GM19372 (cell line): ENCODE results near the gene IFNL1.
"Not testable (repeated sequence)": the region's sequence is repeated elsewhere in the genome, so short reads cannot be mapped to it uniquely, and the experiment has no call there.

ENCODE experiments used
- ATAC-seq: cut with Tn5 transposase; IDR thresholded peaks from one replicate; pipeline ENCODE4 v1.9.1; 2021; ENCODE audit warnings: mild to moderate bottlenecking, low read depth, moderate library complexity; ENCODE audit not compliant: unreplicated experiment

The IFNL1 gene

DNA sequence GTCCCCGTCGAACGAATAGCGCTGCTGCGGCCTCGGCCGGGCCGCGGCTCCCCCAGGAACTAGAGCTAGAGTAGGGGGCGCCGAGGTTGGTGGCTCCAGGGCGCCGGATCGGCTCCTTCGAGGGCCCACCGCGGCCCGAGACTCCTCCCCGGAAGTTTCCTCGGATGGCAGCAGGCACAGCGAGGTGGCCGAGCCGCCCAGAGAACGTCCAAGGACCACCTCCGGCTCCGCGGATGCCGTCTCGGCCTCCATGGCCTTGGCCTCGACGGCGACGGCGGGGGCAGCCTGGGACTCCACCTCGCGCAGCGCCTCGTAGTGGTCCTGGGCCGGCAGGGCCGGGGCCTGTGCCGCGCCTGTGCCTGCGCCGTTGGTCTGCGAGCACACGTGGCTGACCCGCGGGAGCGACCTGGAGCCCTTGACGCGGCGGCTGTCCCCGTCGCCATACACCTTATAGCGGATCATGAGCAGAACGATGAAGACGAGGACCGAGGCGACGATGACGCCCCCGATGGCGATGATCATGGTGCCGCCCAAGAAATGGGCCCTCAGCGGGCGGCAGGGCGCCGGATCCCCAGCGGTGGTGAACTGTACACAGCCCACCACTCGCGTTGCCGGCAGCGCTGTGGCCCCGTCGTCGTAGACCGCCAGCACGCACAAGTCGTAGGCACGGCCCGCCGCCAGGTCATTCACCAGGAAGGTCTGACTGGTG is 11.8 kb downstream of the IFNL1 start:
- ATAC-seq, result no peak

DNA sequence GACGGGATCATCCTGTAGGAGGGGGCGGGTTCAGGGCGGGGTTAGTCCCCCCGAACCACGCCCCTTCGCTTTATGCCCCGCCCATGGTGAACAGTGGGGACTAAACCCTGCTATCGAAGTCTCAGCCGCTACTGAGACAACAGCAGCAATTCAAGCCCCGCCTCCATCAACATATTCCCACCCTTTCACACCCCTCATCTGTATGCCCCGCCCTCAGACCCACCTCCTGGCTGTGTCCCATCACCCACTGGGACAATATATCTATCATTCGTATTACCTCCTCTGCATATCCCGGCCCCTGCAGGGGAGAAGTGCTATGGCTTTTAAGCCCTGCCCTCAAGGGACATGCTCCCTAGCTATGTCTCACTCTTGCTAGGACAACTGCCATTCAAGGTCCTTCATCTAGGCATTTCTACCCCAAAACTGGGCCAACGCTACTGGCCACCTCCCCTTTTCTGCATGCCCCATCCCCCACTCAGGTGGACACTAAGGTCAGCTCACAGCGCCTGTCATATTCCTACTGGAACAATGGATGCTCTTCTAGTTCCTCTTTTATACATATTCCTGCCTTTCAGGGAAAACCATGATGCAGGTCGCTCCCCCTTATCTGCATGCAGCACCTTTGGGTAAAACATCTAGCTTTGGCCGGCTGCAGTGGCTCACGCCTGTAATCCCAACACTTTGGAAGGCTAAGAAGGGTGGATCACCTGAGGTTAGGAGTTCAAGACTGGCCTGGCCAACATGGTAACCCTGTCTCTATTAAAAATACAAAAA is 12.5 kb downstream of the IFNL1 start:
- no peak for ATAC-seq

DNA sequence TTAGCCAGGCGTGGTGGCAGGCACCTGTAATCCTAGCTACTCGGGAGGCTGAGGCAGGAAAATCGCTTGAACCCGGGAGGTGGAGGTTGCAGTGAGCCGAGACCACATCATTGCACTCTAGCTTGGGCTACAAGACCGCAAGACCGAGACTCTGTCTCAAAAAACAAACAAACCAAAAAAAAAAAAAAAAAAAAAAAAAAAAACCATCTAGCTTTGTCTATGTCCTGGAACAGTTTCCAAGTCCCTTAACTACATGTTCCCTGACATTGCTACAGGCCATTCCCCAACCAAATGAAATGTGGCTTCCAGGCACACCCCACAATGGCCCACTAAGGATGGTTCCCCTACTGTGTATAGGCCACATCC is 13.1 kb downstream of the IFNL1 start:
- not testable (repeated sequence) for ATAC-seq

DNA sequence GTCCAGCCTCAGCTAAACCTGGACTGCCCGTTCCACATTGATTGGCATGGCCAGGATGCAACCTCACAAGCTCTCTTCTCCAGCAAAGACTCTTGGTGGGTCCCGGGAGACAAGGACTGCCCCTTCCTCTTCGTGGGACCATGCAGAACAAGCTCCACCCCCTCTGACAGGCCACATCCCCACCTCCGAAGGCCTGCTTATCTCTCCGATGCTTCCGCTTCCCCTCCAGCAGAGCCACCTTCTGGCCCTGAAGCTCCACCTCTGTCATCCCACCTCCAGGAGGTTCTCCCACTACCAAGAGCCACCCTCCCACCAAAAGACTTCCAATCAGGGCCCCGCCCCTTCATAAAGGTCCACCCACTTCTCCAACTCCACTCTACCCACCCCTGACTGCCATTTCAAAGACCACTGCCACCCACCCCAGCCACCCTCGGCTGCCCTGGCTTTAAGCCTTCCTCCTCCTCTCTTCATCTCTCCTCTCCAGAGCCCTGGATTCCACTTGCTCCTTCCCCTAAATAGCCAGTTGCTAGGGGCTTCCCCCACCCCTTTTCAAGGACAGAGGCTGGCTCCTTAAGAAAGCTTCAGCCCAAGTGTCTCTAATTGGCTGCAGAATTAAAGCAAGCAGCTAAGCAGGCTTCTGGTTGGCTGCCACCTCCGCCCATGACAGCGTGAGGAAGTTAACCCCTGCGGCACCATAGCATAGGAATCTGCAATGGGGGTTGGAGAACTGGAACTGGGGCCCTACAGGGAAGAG is 14.5 kb downstream of the IFNL1 start:
- ATAC-seq, result no peak

DNA sequence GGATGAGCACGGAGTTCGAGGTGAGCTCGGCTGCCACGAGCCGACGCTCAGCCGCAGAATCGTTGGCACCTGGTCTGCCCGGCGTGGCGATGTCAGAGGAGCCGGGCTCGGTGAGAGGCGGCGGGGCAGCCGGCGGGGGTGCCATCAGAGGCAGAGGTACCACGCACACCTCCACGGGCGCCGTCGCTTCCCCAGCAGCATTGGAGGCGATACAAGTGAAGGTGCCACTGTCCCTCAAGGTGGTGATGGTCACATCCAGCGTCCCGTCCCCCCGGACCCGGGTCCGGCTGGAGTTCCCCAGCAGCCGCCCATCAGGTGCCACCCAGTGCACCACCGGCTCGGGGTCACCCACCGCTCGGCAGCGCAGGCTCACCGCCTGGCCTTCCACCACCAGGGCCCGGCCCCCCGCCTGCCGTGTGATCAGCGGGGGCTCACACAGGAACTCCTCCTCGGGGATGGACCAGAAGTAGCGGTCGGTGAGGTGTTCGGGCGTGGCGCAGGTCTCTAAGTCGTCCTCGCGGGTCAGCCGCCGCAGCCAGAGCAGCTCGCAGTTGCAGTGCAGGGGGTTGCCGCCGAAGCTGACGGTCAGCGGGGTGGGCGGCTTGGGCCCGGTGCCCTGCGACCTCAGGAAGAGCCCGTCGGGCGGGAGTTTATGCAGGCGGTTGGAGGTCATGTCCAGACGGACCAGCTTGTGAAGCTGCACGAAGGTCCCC is 18.0 kb downstream of the IFNL1 start:
- ATAC-seq, result no peak

DNA sequence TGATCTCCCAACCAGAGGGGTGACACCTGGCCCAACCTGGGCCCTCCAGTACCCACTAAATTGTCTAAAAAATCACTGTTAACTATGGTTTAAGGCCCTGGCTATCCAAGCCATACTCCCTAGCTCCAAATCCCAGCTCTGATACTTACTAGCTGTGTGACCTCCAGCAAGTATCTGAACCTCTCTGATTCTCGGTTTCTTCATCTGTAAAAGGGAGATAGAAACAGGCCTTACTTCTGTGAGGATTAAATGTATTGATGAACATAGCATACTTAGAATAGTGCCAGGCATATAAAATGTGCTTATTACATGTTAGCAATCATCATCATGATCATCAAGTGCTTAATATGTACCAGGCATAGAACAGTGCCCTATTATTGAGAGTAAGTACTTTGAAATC is 19.7 kb downstream of the IFNL1 start:
- no peak for ATAC-seq

DNA sequence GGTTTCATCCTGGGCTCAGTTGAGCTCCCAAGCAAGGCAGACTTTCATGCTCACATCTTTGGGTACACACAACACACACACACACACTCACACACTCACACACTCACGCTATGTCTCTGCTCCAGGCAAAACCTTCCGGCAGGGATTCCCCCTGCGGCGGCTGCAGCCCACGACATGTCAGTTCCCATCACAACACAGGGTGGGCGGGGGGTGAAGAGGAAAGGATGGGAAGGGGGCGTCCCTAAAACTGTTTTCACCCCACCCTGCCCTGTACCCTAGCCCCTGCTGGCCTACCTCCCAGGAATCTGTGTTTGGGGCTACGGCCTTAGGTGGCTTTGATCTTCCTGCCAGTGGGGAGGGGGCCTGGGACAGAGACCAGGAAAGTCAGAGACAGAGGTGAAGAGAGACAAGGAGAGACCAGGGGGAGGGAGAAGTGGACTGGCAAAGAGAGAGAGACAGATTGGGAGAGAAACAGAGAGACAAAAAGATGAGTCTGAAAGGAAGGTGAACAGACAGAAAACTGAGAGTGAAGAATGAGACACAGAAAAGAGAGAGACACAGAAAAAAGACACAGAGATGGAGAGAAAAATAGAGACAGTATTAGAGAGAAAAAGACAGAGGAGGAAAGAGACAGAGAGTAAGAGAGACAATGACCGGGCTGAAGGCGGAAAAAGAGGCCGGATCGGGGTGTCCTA is 20.6 kb downstream of the IFNL1 start:
- no peak for ATAC-seq

DNA sequence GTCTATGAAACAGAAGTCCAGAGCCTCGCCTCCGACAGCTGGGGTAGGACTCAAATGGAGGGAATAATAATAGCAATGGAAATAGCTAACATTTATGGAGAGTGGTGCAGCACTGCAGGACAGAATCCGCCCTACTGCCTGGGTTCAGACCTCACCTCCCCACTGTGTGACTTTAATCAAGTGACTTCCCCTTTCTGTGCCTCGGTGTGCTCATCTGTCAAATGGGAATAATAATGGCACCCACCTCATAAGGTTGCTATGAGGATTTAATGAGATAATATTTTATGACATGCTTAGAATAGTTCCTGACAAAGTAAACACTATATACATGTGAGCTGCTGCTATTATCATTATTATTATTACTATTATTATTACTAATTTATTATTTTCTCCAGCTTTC is 21.3 kb downstream of the IFNL1 start:
- ATAC-seq, result no peak

DNA sequence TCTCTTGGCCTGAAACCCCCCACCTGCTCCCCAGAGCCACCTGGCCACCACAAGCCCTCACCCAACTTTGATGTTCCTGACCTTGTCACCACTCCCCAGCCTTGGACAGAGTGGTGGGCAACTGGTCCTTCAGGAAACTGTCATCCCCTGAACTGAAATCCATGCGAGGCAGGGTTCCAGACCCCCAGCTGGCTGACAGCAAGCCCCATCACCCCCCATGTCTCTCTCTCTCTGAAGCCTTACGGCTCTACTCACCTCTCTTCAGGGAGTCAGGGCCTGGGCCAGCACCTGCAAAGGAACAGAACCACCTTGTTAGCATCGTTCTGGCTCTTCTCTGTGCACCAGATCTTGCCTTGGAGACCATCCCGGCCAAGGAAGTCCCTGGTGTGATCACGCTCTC is 21.9 kb downstream of the IFNL1 start:
- no peak for ATAC-seq

DNA sequence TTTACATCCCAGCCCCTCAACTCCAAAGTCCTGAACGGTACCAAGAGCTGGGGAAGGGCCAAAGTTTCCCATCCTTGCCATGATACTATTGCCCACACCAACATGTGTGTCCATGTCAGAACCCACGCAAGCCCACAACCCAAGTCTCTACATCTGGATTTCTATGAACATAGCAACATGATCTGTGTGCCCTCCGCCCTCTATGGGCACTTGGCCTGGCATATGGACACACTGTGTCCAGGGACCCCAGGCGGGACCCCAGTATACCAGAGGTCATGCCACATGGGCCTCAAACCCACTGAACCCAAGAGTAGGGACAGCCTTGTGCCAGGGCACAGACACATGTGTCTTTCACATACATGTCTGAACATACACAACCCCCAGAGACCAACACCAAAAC is 22.5 kb downstream of the IFNL1 start:
- no peak for ATAC-seq

DNA sequence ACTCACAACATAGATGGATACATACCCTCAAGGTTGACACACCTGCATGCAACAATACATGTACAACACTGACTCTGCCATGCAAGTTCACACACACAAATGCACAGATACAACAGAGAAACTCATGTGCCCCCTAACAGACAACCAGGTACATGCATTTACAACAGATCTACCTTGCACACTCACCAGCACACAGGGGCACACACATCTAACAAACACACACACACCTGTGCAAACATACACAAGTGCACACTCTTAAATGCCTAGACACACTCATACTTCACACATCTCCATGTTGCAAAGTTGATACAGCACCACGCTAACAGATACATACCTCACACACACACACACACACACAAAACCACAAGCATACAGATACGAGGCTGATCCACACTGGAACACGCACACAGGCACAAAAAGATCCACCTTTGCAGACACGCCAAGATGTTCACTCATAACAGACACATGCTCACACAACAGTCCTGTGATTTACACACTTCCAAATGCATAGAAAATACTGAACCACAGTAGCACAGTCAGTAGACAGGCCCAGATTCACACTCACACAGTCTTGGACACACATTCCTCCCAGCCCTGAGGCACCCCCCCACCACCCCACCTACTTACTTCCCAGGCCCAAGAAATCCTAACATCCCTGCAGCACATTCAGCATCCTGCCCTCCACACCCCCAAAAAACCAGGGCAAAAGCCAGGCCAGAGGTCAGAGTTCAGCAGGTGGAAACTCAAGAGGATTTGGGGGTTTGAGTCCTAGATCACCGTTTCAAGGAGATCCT is 23.1 kb downstream of the IFNL1 start:
- no peak for ATAC-seq

DNA sequence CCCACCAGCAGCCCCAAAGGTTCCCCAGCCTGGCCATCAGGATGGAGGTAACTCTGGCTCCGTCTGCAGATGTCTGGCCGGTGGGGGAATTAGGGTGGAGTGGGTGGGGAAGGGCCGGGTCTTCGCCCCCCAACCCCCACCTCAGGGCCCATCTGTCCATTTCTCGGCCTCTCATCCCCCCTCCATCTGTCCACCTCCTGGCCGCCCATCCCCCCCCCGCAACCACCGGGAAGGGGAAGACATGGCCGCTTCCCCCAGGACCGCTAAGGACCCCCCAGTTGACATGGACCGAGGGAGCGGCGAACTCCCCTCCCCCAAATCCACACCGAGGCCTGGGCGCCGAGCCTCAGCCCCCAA is 23.7 kb downstream of the IFNL1 start:
- ATAC-seq, result no peak

DNA sequence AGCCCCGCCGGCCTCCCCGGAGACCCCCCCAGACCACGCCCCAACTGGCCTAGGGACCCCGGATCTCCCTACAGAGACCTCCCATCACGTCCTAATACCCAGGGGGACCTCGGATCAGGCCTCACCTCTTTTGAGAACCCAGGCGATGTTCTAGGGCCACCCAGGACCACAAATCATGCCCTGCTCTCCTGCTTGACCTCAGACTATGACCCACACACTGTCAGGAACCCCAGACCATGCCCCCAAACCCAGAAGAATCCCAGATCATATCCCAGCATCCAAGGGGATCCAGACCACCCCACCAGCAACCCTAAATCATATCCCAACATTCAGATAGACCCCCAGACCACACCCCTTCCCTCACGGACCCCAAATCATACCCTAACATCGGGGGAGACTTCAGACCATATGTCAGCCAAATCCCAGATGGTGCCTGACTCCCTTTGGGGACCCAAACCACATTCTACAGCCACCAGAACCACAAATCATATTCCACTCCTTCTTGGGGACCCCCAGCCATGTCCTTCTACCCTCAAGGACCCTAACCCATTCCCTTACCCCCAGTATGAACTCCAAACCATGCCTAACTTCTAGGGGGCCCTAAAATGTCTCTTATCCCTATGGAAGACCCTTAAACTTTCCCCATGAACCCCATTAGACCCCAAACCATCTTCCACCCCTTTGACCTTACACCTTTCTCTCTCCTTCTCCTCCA is 25.1 kb downstream of the IFNL1 start:
- ATAC-seq, result no peak

DNA sequence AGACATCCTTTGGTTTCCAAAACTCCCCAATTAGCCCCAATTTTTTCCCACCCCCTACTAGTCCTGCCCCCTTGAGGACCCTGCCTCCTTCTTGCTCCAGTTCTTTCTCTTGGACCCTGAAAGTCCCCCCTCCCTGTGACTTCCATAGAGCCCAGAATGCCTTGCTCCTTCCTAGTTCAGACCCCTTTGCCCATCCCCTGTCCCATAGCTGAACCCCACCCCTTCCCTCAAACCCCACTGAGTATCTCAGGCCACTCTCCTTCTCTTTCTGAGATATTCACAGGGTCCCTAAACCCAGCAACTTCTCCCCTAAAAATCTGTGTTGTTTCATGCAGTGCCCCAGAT is 25.6 kb downstream of the IFNL1 start:
- ATAC-seq, result no peak

DNA sequence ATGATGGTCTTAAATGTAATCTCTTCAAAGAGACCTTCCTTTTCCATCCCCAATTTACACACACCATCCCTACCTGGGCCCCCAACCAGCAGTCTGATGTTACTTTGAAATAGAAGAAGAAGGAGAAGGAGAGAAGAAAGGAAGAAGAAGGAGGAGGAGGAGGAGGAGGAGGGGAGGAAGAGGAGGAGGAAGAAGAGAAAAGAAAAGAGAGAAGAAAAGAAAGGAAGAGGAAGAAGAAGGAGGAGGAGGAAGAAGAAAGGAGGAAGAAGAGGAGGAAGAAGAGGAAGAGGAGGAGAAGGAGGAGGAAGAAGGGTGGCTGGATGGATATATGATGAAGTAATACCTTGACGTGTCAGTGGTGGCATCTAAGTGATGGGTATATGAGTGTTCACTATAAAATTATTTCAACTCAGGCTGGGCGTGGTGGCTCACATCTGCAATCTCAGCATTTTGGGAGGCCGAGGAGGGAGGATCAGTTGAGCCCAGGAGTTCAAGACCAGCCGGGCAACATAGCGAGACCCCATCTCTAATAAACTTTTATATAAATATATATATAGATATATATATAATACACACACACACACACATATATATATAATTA is 28.1 kb downstream of the IFNL1 start:
- ATAC-seq, result no peak

DNA sequence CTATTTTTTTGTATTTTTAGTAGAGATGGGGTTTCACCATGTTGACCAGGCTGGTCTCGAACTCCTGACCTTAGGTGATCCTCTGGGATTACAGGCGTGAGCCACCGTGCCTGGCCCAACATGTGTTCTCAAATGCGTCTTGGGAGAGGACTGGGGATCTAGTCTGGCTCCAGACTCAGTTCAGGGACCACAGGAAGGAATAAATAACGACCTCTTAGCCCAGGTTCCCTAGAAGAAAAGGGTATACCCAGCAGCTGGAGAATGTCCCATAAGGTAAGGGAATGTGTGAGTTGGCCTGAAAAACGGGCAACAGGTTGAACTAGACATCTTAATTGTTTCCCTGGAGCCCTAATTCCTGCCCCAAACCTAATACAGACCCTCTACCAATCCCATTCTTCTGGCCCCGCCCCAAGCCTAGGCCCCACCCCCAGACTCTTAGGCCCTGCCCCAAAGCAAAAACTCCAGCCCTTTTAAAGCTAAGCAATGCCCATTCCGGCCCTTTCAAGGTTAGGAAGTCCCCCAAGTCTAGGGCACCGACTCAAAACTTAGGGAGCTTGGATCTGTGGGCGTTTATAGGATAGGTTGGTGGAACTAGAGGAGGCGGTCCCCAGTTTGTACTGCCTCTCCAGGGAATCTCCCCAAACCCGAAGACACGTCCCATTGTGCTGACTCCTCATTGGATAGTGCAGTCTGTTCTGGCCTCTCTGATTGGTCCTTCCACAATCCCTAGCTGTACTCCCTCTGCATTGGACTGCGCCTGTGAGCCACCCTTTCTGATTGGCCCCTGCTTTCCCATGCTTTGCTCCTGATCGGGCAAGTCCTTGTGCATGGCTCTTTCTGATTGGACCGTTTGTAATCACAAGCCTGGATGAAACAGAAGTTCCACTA is 29.8 kb downstream of the IFNL1 start:
- ATAC-seq, result no peak

DNA sequence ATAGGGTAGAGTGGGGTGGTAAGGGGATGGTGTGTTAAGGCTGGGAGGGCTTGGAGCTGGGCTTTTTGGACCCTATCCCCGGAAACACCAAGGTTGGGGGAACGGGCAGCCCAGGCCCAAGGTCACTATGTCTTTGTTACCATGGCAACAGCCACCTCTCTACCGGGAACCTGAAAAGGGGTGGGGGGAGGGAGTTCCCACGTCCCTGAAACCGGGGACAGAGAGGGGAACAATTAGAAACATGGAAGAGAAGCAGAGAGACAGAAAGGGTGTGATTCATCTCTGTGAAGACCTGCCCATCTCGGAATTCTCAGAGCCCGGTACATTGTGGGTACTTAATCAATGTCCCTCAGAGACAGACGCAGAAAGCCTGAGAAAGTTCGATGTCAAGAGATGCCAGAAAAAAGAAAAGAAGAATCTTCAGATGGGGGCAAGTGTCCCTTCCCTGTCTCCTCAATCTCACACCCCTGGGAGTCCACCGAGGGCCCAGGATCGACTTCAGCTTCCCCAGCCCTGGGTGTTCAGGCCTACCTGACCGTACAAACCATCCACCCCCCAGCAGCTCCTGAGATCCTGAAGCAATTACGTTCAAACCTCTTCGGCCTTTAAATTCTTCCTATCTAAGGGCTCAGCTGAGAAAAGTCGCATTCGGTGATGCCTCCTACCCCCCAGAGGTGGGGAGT is 31.3 kb downstream of the IFNL1 start:
- no peak for ATAC-seq
